Measurements from ENCODE around the gene KHSRP.

DNA sequence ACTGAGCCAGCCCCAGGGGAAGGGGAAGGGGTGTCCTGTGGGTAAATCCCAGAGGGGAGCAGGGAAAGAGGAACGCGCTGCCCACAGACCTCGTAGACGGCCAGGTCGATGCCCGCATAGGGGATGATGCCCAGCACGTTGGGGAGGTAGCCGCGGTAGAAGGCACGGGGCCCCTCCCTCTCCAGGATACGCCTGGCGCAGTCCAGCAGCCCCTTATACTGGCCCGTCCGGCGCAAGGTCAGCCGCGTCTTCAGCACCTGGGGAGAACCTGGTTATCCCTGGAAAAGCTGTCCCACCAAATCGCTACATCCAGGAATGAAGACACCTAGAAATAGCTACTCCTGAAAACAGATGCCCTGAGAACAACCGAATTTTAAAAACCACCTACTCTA, 27.6 kb upstream of the KHSRP start:
- TF ChIP-seq, protein P1, sequence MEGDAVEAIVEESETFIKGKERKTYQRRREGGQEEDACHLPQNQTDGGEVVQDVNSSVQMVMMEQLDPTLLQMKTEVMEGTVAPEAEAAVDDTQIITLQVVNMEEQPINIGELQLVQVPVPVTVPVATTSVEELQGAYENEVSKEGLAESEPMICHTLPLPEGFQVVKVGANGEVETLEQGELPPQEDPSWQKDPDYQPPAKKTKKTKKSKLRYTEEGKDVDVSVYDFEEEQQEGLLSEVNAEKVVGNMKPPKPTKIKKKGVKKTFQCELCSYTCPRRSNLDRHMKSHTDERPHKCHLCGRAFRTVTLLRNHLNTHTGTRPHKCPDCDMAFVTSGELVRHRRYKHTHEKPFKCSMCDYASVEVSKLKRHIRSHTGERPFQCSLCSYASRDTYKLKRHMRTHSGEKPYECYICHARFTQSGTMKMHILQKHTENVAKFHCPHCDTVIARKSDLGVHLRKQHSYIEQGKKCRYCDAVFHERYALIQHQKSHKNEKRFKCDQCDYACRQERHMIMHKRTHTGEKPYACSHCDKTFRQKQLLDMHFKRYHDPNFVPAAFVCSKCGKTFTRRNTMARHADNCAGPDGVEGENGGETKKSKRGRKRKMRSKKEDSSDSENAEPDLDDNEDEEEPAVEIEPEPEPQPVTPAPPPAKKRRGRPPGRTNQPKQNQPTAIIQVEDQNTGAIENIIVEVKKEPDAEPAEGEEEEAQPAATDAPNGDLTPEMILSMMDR (IDR thresholded peaks at IDR 0.05) = no peak
- no peak for TF ChIP-seq POLR2A (IDR thresholded peaks at IDR 0.05)
